Aorta (tissue), 5 donors: Measurements from ENCODE around the gene TRPM3. TPM values are rescaled to one million over a fixed set of nuclear protein-coding genes. Genes with fewer than 3 reads are reported as not detected.

Source experiments
- ATAC-seq: fragments of 200-7000 bp; cut with Tn5 transposase; one replicate; pipeline ENCODE4 v1.9.1; 2022; ENCODE audit warnings: moderate library complexity; ENCODE audit not compliant: low FRiP score
- DNase-seq, 2 donors: peaks; one replicate each; pipeline ENCODE4 v3.0.0-alpha.2; 2020
- H3K27ac ChIP-seq, 2 donors: one replicate each; pipeline ENCODE4 v1.5.1; 2013; ENCODE audit warnings: low read length in 2 of 2, mild to moderate bottlenecking in 2 of 2, moderate library complexity in 2 of 2, control low read depth in 1 of 2, inconsistent platforms in 1 of 2, low read depth in 1 of 2
- H3K27me3 ChIP-seq, 2 donors: one replicate each; pipeline ENCODE4 v1.6.1; 2013; ENCODE audit warnings: control low read depth in 1 of 2, low read length in 1 of 2, mild to moderate bottlenecking in 1 of 2, moderate library complexity in 1 of 2; ENCODE audit not compliant: insufficient read depth in 2 of 2, control insufficient read depth in 1 of 2
- H3K36me3 ChIP-seq, 2 donors: one replicate each; pipeline ENCODE4 v1.6.1; 2013; ENCODE audit warnings: control low read depth in 1 of 2, low read length in 1 of 2, mild to moderate bottlenecking in 1 of 2; ENCODE audit not compliant: insufficient read depth in 2 of 2, control insufficient read depth in 1 of 2
- H3K4me1 ChIP-seq, 2 donors: one replicate each; pipeline ENCODE4 v1.6.1; 2013; ENCODE audit warnings: low read length in 2 of 2, control low read depth in 1 of 2, mild to moderate bottlenecking in 1 of 2, moderate library complexity in 1 of 2; ENCODE audit not compliant: insufficient read depth in 2 of 2, control insufficient read depth in 1 of 2
- H3K4me3 ChIP-seq, 2 donors: one replicate each; pipeline ENCODE4 v1.5.1; 2013; ENCODE audit warnings: low read length in 2 of 2, control low read depth in 1 of 2, mild to moderate bottlenecking in 1 of 2
- H3K9me3 ChIP-seq: one replicate; pipeline ENCODE4 v1.6.1; 2013; ENCODE audit warnings: mild to moderate bottlenecking, low read length; ENCODE audit not compliant: control insufficient read depth
- WGBS, 2 donors: extraction: QIAGEN DNeasy Blood & Tissue Kit; methylation state at CpG; one replicate each; pipeline ENCODE4 v1.1.7; 2013; 5-methylcytosine and 5-hydroxymethylcytosine counted together
- intact Hi-C, 2 donors: fragments of 100-400 bp; cut with DNase I; formaldehyde crosslinking; loops; one replicate each; pipeline versions ENCODE4 v1.14.2 to v1.15.0; 2022
- polyA plus RNA-seq, 2 donors: library from polyadenylated mRNA; stranded (reverse); fragments of 200-250 nt; gene quantifications; one replicate each; pipeline ENCODE4 v1.2.3, GENCODE V29; 2013
- total RNA-seq, 2 donors: library from RNA; stranded (reverse); fragmentation: NEBNext Ultra II Directional; extraction: Animal tissue kit (Norgen Biotek cat#: 25700); gene quantifications; one replicate each; pipeline ENCODE4 v1.2.1, GENCODE V29; 2021
- donor health status: healthy with polysubstance abuse.
- donor health status: Bipolar disorder and iron deficiency.
- donor health status: DM: no; HTN: no; CAD: no.
- donor health status: DM: no; HTN: no; CAD: no.
- donor health status: DM: yes; HTN: yes; CAD: no.

The TRPM3 gene
- total and polyA plus RNA-seq, 4 donors, result 0.13 to 5.7 (median 1.7) TPM

GRCh38 chr9:70859694-70860093, 261.7 kb downstream of the TRPM3 start:
- no peaks in the 10 kb centered on the region for H3K9me3 ChIP-seq
- peaks cover 2 to 3% of the 10 kb centered on the region in 2 donors for H3K36me3 ChIP-seq
- H3K4me3 ChIP-seq, result no peak overlapping the region
- intact Hi-C loops, result no loop called here
- ATAC-seq (no peak), DNase-seq (no peak)
- no peak overlapping the region for H3K27ac ChIP-seq
- H3K27me3 ChIP-seq, result no peaks in the 10 kb centered on the region
- no peaks in the 10 kb centered on the region for H3K4me1 ChIP-seq
- 92% methylated on average over 2 of the region's 2 CpGs for WGBS, 2 donors

- Histone ChIP-seq H3K27me3 (no peaks in the 10 kb centered on the region), H3K4me1 (no peaks in the 10 kb centered on the region), H3K27ac (no peak overlapping the region), H3K4me3 (no peak overlapping the region), H3K9me3 (no peaks in the 10 kb centered on the region), H3K36me3 (no peaks in the 10 kb centered on the region)
- DNase-seq (no peak), ATAC-seq (no peak)
- intact Hi-C loops, result no loop called here
- WGBS, 2 donors, result 70% methylated on average over 2 of the region's 2 CpGs
Measured at GRCh38 chr9:70856411-70856810, 265.0 kb downstream of the TRPM3 start.

DNA sequence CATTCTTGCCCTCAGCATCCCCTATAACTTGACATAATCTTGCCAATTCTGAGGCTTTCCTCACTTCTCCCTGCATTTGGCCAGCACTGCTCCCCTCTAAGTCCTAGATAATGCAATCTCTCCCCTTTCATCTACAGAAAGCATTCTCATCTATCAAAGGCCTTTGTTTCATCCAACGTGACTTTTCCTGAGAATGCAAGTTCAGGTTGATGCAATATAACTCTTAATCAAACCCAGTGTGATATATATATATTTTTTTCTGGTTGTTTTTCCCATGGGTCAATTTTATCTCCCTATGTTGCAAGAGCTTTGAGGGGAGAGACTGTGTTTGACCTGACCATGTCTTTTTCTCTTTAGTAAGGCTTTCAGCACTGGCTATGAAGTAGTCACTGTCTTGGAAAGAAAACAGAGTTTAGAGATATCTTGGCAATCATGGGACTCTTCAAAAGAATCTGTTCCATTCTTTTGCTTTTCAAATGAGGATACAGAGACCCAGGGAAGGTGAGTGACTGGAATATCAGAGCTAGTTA, 268.6 kb downstream of the TRPM3 start:
- Histone ChIP-seq H3K4me1 (no peaks in the 10 kb centered on the region), H3K27ac (no peak overlapping the region), H3K27me3 (no peaks in the 10 kb centered on the region), H3K9me3 (no peaks in the 10 kb centered on the region), H3K36me3 (no peaks in the 10 kb centered on the region), H3K4me3 (no peak overlapping the region)
- intact Hi-C loops, result no loop called here
- ATAC-seq, result no peak
- DNase-seq, result no peak
- WGBS, 2 donors, result 78 to 91% methylated on average over 1 of the region's 1 CpG

GRCh38 chr9:70840266-70840665, 281.2 kb downstream of the TRPM3 start:
- Histone ChIP-seq H3K27ac (no peak overlapping the region), H3K36me3 (no peaks in the 10 kb centered on the region), H3K9me3 (no peaks in the 10 kb centered on the region), H3K27me3 (no peaks in the 10 kb centered on the region), H3K4me1 (no peaks in the 10 kb centered on the region), H3K4me3 (no peak overlapping the region)
- ATAC-seq (no peak), DNase-seq (no peak)
- 76% methylated on average over 2 of the region's 2 CpGs for WGBS, 2 donors
- intact Hi-C loops, result no loop called here

DNA sequence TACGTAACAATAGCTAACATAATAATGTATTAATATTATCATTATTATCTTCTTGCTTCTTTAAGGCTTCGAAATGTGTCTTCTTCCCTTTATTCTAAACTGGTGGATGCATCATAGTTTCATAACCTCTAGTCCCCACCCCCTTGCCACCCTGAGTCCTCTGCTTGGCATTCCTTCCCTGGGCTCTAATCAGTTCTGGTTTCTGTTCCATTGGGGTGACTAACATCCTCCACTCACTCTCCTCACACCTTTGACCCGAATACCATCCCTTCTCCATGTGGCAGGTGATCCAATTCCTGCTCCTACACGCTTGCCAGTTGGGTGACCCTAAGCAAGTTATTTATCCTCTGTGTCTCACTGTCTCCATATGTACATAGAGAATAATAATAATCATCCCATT, 286.1 kb downstream of the TRPM3 start:
- intact Hi-C loops, result no loop called here
- Histone ChIP-seq H3K4me3 (no peak overlapping the region), H3K27me3 (no peaks in the 10 kb centered on the region), H3K27ac (no peak overlapping the region), H3K4me1 (no peaks in the 10 kb centered on the region), H3K9me3 (no peaks in the 10 kb centered on the region), H3K36me3 (no peaks in the 10 kb centered on the region)
- ATAC-seq (no peak), DNase-seq (no peak)
- WGBS, 2 donors, result 93 to 94% methylated on average over 4 of the region's 4 CpGs

- Histone ChIP-seq H3K9me3 (no peaks in the 10 kb centered on the region), H3K4me1 (no peaks in the 10 kb centered on the region), H3K27me3 (no peaks in the 10 kb centered on the region), H3K27ac (no peak overlapping the region), H3K36me3 (no peaks in the 10 kb centered on the region), H3K4me3 (no peak overlapping the region)
- ATAC-seq (no peak), DNase-seq (no peak)
- intact Hi-C loops, result no loop called here
Measured at GRCh38 chr9:70832492-70832891, 288.9 kb downstream of the TRPM3 start.

DNA sequence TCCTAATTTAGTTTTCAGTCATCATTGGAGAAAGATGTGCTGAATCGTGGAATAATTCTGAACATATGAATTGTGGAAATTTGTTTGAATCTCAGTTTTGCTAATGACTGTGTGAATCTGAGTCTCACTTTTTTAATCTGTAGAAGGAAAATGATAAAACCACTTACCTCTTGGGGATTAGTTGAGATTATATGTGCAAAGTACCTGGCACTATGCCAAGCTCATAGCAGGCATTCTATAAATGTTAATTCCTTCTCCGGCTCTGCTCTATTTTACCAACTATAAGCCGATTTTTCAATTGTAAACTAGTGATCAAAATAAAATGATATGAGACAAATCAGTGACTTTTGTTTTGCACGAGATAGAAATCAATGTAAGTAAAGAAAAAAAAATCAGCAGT, 290.8 kb downstream of the TRPM3 start:
- ATAC-seq (no peak), DNase-seq (no peak)
- H3K4me3 ChIP-seq, result no peak overlapping the region
- no peaks in the 10 kb centered on the region for H3K27me3 ChIP-seq
- H3K36me3 ChIP-seq, result peaks cover 0 to 1% of the 10 kb centered on the region in 2 donors
- H3K9me3 ChIP-seq, result no peaks in the 10 kb centered on the region
- intact Hi-C loops, result no loop called here
- H3K27ac ChIP-seq, result no peak overlapping the region
- H3K4me1 ChIP-seq, result no peaks in the 10 kb centered on the region
- WGBS, 2 donors, result 74 to 78% methylated on average over 4 of the region's 4 CpGs

DNA sequence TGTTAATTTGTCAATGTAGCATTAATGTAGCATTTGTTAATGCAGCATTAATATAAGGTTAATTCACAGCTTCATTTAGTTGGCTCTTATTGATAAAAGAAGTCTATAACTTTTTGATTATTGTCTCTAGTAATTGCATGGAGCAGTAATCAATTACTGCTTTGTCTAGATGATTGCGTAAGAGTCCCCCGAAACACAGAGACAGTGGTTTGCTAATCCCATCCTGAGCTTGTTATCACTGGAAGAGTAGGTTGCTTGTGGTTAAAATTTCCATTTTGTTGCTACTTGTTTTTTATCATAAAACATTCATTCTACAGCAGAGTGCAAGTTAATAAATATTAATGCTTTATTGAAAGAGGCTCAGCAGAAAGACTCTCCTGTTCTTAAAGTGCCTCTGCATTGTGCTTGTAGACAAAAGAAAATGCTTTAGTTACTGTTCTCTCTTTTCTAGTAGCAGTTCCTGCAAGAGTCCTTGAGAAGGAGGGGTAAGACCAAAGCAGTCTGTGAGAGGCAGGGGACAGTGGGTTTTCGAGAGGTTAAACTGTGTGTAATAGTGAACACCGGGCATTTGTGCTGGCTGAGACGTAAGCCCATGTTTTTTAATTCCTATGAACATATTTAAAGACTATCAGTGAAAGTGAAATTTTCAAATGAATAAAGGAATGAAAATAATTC, 291.7 kb downstream of the TRPM3 start:
- intact Hi-C loops, result no loop called here
- Histone ChIP-seq H3K27ac (no peak overlapping the region), H3K9me3 (no peaks in the 10 kb centered on the region), H3K27me3 (no peaks in the 10 kb centered on the region), H3K4me1 (no peaks in the 10 kb centered on the region), H3K36me3 (peaks cover 0 to 1% of the 10 kb centered on the region in 2 donors), H3K4me3 (no peak overlapping the region)
- DNase-seq (no peak), ATAC-seq (no peak)
- 86 to 90% methylated on average over 5 of the region's 5 CpGs for WGBS, 2 donors

- intact Hi-C loops, result no loop called here
- Histone ChIP-seq H3K27ac (no peak overlapping the region), H3K36me3 (peaks cover 0 to 1% of the 10 kb centered on the region in 2 donors), H3K9me3 (no peaks in the 10 kb centered on the region), H3K4me1 (no peaks in the 10 kb centered on the region), H3K27me3 (no peaks in the 10 kb centered on the region), H3K4me3 (no peak overlapping the region)
- DNase-seq (no peak), ATAC-seq (no peak)
- 97 to 98% methylated on average over 3 of the region's 3 CpGs for WGBS, 2 donors
Measured at GRCh38 chr9:70826562-70826961, 294.9 kb downstream of the TRPM3 start.
